ENCODE data around the gene TNS3.

Gene TNS3

DNA sequence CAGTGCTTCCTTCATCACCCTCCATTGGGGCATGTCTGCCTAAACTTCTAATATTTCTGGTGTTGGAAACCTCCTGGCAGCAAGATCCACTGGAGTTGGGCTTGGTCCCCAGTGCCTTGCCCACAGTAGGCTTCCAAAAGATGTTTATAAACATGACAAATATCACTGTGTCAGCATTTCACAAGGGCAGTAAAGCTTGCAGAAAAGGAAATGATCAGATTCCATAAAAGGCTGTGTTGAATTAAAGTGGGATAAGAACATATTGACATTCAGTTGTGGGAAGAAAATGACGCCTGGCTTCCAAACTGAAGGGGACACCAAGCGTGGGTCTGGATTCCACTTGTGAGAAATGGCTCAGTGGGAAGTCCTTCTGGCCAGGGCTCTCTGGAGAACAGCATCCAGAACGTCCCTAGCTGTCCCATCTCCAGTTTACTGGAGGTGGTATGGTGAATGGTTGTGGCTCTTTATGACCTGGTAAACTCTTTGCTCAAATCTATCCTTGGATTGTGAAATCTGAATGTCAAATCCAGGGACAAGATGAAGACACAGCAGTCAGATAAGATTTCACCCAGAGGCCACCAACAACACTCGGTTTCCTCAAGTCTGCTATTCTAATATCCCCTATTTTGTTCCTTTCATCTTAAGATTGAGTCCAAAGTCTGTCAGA is 287.2 kb downstream of the TNS3 start:
- Histone ChIP-seq H3K9me2 (replicated peaks; ENCODE audit: insufficient read depth, low read length) (no peaks in the 10 kb centered on the region), H3K4me1 (ENCODE audit: low read length) (no peaks in the 10 kb centered on the region), H2AFZ (ENCODE audit: low read length) (no peak overlapping the region), H4K20me1 (ENCODE audit: insufficient read depth, low read length) (no peaks in the 10 kb centered on the region), H3K9me3 (replicated peaks; ENCODE audit: insufficient read depth, low read length) (no peaks in the 10 kb centered on the region), H3K27me3 (replicated peaks; ENCODE audit: insufficient read depth, low read length) (no peaks in the 10 kb centered on the region), H3K36me3 (replicated peaks; ENCODE audit: insufficient read depth, low read length) (peaks cover 19% of the 10 kb centered on the region), H3F3A (ENCODE audit: insufficient read depth, low read length) (no peaks in the 10 kb centered on the region), H3K4me2 (ENCODE audit: low read depth, low read length) (no peak overlapping the region), H3K79me2 (ENCODE audit: low read length) (peaks cover 10% of the 10 kb centered on the region; the same call in 1 of the 2 replicates), H3K9ac (ENCODE audit: low read length) (no peak overlapping the region), H3K4me3 (ENCODE audit: low read length) (no peak overlapping the region), H3K27ac (ENCODE audit: low read length) (no peak overlapping the region)
- no peak for DNase-seq
- no peak for TF ChIP-seq EZH2 (optimal IDR thresholded peaks at IDR 0.05; ENCODE audit: low read depth, low read length)
- TF ChIP-seq, protein P1, sequence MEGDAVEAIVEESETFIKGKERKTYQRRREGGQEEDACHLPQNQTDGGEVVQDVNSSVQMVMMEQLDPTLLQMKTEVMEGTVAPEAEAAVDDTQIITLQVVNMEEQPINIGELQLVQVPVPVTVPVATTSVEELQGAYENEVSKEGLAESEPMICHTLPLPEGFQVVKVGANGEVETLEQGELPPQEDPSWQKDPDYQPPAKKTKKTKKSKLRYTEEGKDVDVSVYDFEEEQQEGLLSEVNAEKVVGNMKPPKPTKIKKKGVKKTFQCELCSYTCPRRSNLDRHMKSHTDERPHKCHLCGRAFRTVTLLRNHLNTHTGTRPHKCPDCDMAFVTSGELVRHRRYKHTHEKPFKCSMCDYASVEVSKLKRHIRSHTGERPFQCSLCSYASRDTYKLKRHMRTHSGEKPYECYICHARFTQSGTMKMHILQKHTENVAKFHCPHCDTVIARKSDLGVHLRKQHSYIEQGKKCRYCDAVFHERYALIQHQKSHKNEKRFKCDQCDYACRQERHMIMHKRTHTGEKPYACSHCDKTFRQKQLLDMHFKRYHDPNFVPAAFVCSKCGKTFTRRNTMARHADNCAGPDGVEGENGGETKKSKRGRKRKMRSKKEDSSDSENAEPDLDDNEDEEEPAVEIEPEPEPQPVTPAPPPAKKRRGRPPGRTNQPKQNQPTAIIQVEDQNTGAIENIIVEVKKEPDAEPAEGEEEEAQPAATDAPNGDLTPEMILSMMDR (IDR thresholded peaks at IDR 0.05; ENCODE audit: low read length), result no peak
- TF ChIP-seq EZH2phosphoT487 (IDR thresholded peaks at IDR 0.05; ENCODE audit: low read length), result no peak

DNA sequence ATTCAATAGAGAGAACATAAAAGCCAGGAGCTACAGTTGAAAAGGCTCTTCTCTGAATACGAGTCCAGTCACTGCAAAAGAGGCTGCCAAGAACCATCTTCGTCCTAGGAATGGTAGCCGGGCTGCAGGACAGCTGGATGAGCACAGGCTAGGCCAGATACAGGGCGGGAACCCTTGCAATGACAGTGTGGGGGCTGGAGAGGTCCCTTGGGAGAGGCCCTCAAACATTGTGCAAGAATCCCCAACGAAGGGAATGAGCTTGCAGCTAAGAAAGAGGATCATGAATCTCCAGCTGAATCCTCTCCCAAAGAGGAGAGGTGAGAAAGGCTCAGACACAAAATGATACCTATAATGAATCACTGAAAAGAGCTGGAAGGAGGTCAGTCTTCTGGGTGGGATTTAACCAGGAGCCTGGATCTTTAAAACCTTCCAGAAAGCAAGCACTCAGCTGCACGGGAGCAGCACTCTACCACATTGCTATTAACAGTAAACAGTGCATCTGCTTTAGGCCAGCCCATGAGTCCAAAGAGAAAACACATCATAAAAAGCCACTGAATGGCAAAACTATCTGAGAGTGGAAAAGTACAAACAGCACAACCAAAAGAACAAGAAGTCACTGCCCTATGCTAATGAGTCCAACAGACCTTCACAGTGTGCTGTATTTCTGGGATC is 287.9 kb downstream of the TNS3 start:
- H3F3A ChIP-seq (ENCODE audit: insufficient read depth, low read length), result no peaks in the 10 kb centered on the region
- no peak for DNase-seq
- H3K27ac ChIP-seq (ENCODE audit: low read length), result no peak overlapping the region

DNA sequence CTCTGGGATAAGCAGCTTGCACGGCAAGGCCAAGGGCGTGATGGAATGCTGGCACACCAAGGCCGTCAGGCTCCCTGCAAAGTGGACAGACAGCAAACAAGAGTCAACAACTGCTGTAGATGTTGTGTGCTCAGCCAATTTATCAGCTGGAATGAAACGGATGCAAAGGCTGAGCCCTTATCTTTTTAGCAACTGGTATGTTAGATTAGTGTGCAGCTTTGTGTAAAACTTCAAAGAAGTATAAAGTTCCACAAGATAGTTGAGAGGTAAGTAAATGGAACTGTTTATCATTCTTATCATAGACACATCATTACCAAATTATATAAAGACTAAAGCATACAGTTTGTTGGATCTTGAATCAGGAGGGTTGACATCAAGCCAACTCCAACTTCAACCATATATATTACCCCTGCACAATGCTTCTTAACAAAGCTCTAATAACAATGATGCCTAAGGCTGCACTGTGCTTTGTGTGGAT is 289.0 kb downstream of the TNS3 start:
- no peaks in the 10 kb centered on the region for H3K9me2 ChIP-seq (replicated peaks; ENCODE audit: insufficient read depth, low read length)
- no peaks in the 10 kb centered on the region for H3K9me3 ChIP-seq (replicated peaks; ENCODE audit: insufficient read depth, low read length)
- no peak overlapping the region for H3K4me2 ChIP-seq (ENCODE audit: low read depth, low read length)
- TF ChIP-seq EZH2phosphoT487 (IDR thresholded peaks at IDR 0.05; ENCODE audit: low read length) (no peak), EZH2 (optimal IDR thresholded peaks at IDR 0.05; ENCODE audit: low read depth, low read length) (no peak)
- TF ChIP-seq, protein P1 (IDR thresholded peaks at IDR 0.05; ENCODE audit: low read length), result no peak
- H3K9ac ChIP-seq (ENCODE audit: low read length), result no peak overlapping the region
- H3K4me3 ChIP-seq (ENCODE audit: low read length), result no peak overlapping the region
- H2AFZ ChIP-seq (ENCODE audit: low read length), result no peak overlapping the region
- DNase-seq, result no peak
- peaks cover 6% of the 10 kb centered on the region; the same call in 1 of the 2 replicates for H3K79me2 ChIP-seq (ENCODE audit: low read length)
- no peaks in the 10 kb centered on the region for H3K27me3 ChIP-seq (replicated peaks; ENCODE audit: insufficient read depth, low read length)
- H3K4me1 ChIP-seq (ENCODE audit: low read length), result no peaks in the 10 kb centered on the region
- no peaks in the 10 kb centered on the region for H3F3A ChIP-seq (ENCODE audit: insufficient read depth, low read length)
- H3K27ac ChIP-seq (ENCODE audit: low read length), result no peak overlapping the region
- H3K36me3 ChIP-seq (replicated peaks; ENCODE audit: insufficient read depth, low read length), result peaks cover 20% of the 10 kb centered on the region
- H4K20me1 ChIP-seq (ENCODE audit: insufficient read depth, low read length), result no peaks in the 10 kb centered on the region

More for the DNA sequence above, 287.9 kb downstream of the TNS3 start:
- TF ChIP-seq EZH2 (optimal IDR thresholded peaks at IDR 0.05; ENCODE audit: low read depth, low read length) (no peak), EZH2phosphoT487 (IDR thresholded peaks at IDR 0.05; ENCODE audit: low read length) (no peak)
- TF ChIP-seq, protein P1 (IDR thresholded peaks at IDR 0.05; ENCODE audit: low read length), result no peak
- no peaks in the 10 kb centered on the region for H3K4me1 ChIP-seq (ENCODE audit: low read length)
- H3K9me2 ChIP-seq (replicated peaks; ENCODE audit: insufficient read depth, low read length), result no peaks in the 10 kb centered on the region
- H3K27me3 ChIP-seq (replicated peaks; ENCODE audit: insufficient read depth, low read length), result no peaks in the 10 kb centered on the region
- no peaks in the 10 kb centered on the region for H3K9me3 ChIP-seq (replicated peaks; ENCODE audit: insufficient read depth, low read length)
- peaks cover 18% of the 10 kb centered on the region for H3K36me3 ChIP-seq (replicated peaks; ENCODE audit: insufficient read depth, low read length)
- peaks cover 10% of the 10 kb centered on the region; the same call in 1 of the 2 replicates for H3K79me2 ChIP-seq (ENCODE audit: low read length)
- H3K9ac ChIP-seq (ENCODE audit: low read length), result no peak overlapping the region
- H4K20me1 ChIP-seq (ENCODE audit: insufficient read depth, low read length), result no peaks in the 10 kb centered on the region
- H3K4me3 ChIP-seq (ENCODE audit: low read length), result no peak overlapping the region
- H2AFZ ChIP-seq (ENCODE audit: low read length), result no peak overlapping the region
- H3K4me2 ChIP-seq (ENCODE audit: low read depth, low read length), result no peak overlapping the region
